ENCODE results near the gene PKNOX2.

Gene PKNOX2

DNA sequence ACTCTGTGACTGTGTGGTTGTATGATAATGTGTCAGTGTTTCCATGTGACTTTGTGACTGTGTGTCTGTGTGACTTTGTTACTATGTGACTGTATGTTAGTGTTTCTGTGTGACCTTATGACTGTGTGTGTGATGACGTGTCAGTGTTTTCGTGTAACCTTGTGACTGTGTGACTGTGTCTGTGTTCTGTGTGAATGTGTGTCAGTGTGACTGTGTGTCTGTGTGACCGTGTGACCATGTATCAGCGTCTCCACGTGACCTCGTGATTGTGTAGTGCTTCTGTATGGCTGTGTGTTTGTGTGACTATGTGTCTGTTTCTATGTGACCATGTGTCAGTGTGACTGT, 9.5 kb upstream of the PKNOX2 start:
- no peak for DNase-seq

DNA sequence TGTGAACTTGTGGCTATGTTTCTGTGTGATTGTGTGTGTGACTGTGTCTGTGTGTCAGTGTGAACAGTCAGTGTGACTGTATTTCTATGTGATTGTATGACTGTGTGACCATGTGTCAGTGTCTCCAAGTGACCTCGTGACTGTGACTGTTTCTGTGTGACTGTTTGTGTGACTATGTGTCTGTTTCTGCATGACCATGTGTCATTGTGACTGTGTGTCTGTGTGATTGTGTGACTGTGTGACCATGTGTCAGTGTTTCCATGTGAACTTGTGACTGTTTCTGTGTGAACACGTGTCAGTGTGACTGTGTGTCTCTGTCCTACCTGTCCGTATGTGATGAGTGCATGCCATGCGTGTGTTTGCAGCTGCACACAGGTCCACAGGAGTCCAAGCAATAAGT, 8.8 kb upstream of the PKNOX2 start:
- DNase-seq, result no peak

DNA sequence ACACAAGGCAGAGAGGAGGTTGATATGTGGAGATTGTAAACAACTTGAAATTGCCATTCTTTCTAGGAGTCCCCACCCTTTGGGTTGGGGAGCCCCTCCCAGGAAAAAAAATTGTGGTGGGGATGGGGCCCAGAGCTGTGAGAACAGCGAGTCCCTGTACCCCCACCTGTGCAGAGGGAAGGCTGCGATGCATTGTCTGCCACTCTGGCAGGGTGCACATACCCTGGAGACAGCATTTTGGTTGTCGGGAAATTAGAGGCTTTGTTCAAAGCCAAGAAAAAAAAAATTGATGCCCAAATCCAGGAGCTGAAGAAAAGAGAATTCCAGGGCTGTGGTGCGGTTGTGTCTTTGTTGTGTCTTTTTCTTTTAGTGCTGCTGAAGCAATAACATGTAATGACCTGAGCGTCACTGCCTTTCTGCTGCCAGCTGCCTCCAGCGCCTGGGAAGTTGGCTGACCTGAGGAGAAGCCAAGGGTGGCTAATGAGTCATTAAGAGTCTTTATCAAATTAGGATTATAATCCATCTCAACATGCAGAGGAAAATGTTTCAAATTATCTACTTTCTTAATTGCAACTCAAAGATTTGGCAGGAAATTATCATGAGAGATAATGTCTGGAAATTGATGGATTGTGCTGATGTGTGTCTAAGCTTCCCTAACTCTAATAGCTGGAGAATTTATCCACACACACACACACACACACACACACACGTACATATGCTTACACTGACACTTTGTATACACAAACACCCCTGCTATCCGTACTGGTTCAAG, 8.0 kb upstream of the PKNOX2 start:
- no peak for DNase-seq

DNA sequence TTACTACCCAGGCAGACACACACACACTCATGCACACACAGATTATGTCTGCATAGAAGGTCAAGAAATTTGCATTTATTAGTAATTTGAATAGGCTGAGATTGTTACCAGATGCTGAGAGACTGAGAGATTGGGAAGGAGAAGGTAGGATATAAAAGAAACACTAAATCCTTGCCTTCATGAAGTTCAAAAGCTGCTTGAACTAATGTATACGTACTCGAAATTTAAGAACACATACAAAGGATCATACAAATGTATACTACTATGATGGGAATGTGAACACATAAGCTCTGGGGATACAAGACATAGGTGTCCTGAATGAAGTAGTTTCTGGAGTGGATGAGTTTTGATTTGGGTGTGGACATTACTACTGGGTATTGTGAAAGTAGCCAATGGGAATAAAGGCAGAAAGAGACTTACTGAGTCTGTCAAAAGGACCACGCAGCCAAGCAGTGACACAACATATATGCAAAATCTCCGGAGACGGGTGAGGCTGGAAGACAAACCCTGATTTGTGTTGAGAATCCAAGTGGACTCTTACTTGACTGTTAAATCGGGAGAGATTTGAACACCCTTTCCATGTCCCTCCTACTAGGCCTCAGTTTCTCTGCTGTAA, 7.3 kb upstream of the PKNOX2 start:
- no peak for DNase-seq

DNA sequence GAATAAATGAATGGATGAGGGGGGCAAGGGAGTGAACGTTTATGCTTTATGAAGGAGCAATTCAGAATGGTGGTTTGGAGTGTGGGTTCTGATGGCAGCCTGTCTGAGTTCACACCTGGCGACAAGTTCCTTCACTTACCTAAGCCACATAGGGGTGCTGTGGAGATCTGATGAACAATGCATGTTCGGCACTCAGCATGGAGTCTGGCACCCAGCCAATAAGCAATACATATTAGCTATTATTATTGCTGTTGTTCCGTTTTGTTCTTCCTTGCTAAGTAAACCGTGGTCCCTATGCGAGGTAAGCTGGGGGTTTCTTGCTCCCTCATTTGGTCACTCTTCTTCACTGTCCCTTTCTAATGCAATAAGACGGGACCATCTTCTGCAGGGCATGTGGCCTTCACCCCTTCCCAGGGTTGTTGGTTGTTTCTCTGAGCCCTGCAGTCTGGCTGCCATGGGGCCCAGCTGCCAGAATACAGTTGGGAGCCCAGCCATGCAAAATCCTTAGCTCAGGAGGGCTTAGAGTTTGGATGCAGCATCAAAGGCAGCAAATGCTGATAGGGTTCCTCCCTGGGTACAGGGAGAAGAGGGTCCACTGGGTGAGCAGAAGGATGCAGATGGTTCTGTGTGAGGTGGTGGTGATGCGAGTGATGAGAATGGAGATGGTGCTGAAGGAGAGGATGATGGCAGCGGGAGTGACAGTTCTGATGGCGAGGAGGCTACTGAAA, 6.4 kb upstream of the PKNOX2 start:
- no peak for DNase-seq

DNA sequence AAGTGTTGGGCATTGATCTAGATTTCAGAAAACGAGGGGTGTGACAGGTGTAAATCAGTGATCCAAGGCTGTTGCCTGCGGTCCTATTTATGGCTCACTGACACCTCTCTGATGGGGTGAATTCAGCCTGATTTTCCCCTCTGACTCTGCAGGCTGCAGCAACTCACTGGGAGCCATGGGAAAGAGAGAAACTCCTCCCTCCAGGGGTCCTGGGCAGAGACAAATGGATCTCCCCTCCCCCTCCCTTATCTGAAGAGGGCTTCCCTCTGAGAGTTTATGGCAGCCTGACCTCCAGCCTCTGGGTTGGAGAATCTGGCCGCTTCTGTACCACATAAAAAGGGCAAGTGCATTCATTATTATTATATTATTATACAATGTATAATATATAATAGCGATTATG, 1.8 kb upstream of the PKNOX2 start:
- DNase-seq, result no peak

DNA sequence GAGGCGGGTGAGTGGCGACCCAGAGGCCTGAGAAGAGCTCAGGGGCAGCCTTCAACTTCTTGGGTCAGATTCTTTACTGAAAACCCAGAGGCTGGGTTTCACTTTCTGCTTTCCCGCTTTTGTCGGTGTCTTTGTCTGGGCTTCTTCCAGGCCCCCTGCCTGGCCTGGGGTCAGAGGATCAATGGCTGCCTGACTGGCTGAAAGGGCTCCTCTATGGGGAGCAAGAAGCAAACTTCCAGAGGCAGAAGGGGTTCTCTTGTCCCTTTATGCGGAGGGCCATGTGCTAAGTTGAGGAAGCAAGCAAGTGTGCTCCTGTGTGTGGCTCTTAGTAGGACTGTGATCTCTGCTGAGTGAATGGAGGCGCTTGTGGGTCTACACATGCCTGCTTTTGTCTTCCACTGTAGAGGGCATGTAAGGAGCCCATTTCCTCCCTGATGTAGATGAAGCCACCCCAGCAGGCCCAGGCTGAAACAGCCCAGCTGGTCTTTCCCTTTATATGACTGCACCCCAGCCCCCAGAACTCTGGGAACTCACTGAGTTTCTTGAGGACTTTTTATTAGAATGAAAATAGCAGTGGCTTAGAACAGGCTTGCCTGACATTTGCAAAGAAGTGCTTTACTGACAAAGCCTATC, 1.0 kb upstream of the PKNOX2 start:
- DNase-seq, result no peak

DNA sequence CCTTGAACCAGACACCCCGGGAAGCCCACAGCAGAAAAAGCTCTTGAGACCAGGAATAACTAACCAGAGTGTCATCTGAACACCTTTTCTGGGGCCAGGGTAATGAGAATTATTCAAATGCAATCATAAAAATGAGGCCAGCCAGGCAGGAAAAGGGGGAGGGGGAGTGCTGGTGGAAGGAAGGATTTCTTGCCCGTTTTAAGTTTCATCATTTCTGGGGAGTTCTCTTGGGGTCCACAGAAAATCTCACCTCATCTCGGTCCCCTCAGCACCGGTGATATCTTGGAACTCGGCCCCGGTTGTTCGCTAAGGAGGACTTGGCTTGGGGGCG, 495 bp upstream of the PKNOX2 start:
- DNase-seq, result no peak

DNA sequence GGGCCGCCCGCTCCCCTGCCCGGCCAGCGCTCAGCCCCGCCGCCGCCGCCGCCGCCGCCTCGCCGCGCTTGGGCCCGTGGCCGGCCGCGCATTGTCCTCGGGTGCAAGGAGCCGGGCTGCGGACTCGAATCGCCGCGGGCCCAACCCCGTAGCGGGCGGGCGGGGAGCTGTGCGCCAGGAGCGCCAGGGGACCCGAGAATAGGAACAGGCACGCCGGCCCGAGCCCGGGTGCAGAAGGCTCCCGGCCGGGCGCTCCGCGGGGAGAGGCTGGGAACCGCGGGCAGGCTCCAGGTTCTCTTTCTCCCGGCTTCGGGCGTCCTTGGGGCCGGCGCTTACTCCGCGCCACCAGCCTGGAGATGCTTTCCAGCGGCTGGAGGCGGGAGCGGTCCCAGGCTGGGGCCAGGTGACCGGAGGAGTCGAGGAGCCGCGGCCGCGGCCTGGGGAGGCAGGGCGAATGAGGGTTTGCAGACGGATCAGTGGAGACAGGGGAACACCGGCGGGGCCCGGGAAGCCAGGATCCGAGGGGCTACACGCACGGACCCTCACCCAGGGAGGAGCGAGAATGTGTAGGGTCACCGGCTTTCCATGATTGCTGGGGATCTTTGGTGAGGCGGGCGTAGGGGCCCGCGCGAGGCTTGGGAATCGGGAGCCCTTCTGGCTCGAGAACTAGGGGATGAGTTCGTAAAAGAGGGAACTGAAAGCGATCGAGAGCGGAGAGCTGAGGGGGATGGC, 726 bp downstream of the PKNOX2 start:
- DNase-seq, result no peak

DNA sequence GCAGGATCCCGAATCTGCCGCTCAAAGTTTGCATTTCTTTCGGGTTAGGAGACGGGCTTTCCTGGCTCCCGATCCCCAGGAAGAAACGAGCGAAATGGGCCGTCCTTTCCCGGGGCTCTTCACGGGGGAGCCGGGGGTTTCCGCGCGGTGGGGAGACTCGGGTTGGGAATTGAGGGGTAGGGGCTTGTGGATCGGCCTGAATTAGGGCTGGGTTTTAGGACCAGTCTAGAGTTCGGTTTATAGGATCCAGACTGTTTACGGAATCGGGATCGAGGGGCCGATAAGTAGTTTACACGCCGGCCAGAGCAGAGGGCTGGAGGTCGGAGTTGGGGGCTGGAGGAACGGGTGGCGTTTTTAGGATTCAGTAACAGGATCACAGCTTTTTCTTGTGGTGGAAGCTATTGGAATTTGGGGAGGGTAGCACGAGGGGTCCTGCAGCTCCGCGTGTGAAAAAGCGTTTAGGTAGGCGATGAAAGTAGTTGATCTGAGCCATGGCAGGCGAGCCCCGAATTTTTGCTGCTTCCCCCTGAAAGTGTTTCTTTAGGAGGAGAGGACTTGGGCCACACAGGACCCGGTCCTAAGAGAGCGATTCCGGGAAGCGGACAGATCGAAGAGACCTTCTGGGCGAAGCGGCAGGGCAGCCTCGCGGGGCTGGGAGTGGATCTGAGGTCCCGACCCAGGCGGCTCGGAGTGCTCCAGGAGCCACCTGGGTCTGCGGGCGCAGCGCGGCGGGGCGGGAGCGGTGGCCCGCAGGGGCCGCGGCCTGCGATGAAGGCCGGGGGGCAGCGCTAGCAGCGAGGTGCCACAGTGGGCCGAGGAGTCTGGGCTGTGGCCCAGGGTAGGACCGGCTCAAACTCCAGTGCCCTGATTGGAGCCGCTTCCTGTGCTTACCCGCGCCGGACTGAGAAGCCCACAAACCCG, 1.6 kb downstream of the PKNOX2 start:
- DNase-seq, result no peak

DNA sequence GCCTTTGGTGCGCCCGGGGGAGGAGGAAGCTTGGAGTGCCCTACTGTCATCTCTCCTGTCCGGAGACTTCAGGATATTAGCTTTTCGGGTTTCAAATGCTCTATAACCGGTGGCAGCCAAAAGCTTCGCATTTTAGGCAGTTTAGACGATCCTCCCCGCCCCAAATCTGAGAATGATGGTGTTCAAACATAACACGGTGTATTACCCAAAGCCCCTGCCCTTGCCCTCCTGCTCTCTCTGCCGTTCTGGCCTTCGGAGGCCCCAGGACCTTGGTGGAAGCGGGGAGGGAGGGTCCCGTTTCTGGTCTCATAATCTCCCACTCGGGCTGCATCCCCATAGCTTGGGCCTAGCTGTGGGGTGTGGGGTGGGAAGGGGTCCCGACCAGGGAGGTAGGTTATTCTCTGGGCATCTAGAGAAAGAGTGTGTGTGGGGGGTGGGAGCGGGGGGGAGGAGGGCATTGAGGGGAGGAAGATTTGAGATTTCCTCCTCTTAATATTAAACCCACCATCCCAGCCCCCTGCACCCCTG, 2.3 kb downstream of the PKNOX2 start:
- no peak for DNase-seq

DNA sequence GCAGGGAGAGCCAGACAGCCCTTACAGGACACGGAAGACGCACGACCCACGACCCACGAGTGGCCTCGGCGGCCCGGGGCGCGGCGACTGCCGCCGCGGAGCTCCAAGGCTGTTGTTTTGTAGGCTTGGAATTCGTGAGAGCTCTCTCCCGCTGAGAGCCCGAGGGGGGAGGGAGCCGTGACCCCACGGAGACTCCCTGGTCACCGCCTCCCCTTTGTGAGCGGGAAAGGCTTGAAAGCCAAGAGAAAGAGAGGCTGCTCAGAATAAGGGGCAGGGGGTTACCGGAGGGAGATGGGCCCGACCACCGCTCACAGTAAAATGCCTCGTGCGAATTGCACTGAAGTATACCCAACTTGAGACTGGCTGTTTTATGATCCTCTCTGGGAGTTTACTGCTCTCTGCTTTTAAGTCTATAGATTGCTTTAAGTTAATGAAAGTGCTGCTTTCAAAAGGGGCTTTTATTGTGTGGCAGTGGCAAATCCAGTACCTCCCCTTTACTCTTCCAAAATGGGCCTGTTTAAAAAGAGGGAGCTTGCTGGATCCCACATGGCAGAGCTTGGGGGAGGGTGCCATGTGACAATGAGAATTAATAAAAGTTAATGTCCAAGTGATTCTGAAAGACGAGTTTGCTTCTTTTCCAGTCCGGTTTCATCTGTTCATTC, 2.9 kb downstream of the PKNOX2 start:
- no peak for DNase-seq

DNA sequence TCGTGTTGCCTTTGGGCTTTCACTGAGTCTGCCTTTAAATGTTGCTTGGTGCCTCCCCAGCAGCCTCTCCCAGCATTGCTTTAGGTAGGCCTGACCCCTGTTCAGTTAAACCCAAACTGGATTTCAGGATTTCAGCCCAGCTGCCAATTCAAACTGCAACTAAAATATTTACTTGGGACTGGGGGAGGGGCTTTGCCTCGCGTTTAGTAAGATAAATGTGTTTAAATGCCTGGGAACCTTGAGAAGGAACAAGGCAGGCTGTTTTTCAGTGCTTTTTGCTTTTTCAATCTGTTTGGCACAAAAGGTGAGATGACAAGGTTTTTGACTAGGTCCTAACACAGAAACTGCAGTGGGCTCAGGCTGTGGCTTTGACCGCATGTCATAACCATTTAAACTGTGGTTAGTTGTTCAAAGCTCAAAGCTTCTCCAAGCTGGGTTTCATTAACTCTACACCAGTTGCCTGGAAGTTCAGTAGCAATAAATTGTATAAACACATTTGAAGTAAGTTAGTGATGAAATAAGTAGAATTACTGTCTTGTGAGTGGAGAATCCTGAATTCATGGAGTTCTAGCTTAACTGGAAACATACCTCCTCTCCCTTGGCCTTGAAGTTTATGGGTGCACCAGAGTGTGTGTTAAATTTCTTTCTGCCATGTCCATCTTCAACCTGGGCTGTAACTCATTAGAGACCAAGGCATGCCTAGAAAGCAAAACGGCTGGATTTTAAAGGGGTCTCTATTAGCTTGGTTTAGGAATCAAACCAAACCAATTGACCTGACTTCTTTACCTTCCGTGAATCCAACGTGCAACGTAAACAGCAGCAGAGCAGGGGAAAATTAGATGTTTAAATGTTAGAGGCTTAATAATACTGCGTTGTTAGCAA, 3.6 kb downstream of the PKNOX2 start:
- DNase-seq, result no peak

DNA sequence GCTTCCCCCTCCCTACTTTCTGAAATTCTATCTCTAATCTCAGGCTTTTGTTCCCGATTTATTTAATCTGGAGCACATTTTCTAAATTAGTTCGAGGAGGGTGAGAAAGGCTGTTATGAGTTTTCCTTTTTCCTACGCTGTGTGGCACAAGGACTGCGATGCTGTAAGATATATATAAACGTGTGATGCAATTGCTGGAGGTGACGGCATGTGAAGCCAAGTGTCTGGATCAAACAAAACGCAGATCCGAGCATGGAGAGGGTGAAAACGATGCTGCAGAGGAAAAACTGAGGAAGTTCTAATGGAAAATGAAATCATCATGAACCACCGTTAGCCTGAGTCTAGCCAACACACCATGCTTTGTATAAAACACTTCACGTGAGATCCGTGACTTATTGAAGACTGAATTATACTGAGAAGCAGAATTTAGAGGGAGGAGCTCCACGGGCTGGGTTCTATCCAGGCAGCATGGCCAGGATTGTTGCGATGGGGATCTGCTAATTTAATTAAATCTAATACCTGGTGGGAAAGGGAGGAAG, 4.4 kb downstream of the PKNOX2 start:
- DNase-seq, result no peak

DNA sequence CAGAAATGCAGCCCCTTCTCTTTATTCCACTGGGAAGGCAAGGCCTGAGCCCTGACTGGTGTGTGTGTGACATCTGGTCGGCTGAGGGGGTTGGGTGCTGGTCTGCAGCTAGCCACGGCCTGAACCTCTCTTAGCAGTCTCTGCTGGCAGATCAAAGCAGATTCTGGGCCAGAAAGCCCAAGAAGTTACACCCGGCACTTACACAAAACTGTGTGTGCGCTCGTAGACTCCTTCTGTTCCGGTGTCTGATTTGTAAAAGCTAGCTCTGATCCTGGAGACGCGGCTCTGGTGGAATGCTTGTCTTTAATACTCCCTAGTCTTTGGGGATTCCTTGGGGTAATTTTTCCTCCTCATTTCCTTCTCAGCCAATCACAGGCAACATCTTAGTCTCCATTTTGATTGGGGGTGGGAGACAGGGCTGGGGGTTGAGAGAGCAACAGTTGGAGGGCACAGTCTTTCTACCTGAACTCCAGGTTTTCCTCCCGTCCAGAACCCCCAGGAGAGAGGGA, 5.5 kb downstream of the PKNOX2 start:
- no peak for DNase-seq

DNA sequence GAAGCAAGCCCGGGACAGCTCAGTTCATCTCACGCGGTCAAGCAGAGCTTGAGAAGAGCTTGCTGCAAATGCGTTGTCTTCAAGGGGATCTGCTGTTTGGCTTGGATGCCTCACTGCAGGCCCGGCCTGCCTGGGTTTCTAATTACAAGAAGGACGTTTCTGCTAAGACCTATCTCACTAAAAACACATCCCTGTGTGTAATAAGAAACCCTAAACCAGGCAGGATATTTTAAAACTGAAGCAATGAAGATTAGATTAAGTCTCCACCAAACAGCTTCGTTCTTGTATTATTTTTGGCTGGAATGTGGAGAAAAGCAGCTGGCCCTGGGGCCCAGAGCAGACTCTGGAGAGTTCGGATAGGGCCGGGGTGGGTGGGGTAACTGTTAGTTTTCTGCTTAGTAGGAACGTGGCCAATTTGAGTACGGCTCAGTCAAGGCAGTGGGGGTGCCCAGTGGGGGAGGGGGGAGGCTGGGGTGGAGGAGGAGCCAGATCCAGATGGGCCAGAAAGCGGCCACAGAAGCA, 6.0 kb downstream of the PKNOX2 start:
- no peak for DNase-seq

DNA sequence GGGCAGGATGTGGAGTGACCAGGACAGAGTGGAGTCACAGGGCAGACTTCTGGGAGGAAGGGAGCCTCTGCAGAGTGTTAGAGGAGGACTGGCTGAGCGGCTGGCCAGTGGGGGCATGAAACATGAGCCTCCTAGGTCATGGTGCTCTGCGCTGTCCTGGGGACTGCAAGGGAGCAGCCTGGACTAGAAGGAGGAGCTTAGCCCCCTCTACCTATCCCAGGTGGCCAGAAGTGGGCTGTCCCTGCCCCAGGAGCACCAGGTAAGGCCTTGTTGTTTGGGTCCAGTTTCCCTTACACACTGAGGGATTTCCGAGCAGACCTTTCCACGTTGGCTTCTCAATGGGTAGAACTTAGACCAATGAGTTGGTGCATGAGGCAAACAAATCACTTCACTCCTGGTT, 7.4 kb downstream of the PKNOX2 start:
- no peak for DNase-seq

DNA sequence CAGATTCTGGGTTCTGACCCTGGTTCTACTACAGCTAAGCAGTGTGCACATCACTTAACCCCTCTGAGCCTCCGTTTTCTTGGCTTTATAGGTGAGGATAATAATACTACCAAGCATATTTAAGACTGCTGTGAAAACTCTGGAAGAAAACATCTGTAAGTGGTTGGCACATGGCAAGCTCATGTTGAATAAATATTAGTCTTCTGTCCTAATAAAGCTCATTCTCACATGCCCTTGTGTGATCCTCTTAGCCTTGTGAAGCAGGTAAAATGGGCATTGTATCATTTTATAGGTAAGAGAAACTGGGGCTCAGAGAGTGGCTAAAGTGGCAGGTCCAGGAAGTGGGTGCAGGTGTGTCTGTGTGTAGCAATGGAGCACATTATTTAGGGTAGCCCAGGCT, 8.5 kb downstream of the PKNOX2 start:
- DNase-seq, result no peak

DNA sequence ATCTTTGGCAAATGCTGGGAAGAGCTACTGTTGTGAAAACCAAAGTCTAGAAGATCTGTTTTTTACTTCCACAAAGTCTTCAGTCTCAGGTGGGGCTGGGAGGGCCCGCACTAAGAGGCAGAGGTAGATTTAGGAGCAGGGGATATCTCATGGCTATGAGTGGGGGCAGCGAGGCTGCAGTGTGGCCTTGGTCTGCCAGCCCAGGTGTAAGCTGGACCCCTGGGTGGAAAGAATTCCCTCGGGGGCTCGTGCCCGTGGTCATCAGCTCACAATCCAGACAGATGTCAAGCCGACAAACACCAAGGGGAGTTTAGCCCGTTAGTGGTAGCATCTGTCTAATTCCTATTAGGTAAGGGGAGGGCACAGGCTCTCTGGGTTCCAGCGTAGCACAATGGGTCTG, 9.0 kb downstream of the PKNOX2 start:
- no peak for DNase-seq

All from central memory CD4-positive, alpha-beta T cell (primary cell).